HCT116 (cell line): Measurements from ENCODE around the gene ANKRD34C. TPM values are rescaled to one million over a fixed set of nuclear protein-coding genes. Genes with fewer than 3 reads are reported as not detected.
"Not testable (repeated sequence)": the region's sequence is repeated elsewhere in the genome, so short reads cannot be mapped to it uniquely, and the experiment has no call there.

Source experiments
- ATAC-seq: fragments of 200-7000 bp; cut with Tn5 transposase; 2 replicates; pipeline ENCODE4 v1.9.1; 2020; ENCODE audit warnings: mild to moderate bottlenecking, moderate library complexity
- BruUV-seq: library from RNA; stranded (reverse); fragments of 400-500 nt; replicated peaks from 2 replicates; lab custom pipeline; 2021; lab: Mats Ljungman, UMichigan
- CTCF ChIA-PET: fragments of 300-600 bp; sonication (Branson Sonifier 250); formaldehyde crosslinking; loops from one replicate; lab custom pipeline; 2021; ENCODE audit warnings: antibody characterized with exemption; lab: Charles Lee
- POLR2A ChIA-PET: fragments of 300-600, 350-600 bp; sonication (Branson Sonifier 250); formaldehyde crosslinking; loops from one replicate; lab custom pipeline; 2021; ENCODE audit warnings: antibody characterized with exemption; lab: Charles Lee
- RAD21 ChIA-PET, 2 experiments: fragments of 300-600 bp; sonication (Branson Sonifier 250); formaldehyde crosslinking; loops; one replicate each; lab custom pipeline; 2023; ENCODE audit warnings: low total read pairs in 2 of 2; ENCODE audit not compliant: uncharacterized antibody in 2 of 2, unreplicated experiment in 2 of 2, low non-redundant PET in 1 of 2; lab: Charles Lee
- DNase-seq: peaks from one replicate; pipeline ENCODE4 v3.0.0-alpha.2; 2010; ENCODE audit warnings: low read depth, low spot score
- H2AFZ ChIP-seq: fragments of 200-600 bp; shearing (Covaris generic), sonication (generic); 2 replicates; pipeline ENCODE4 v1.6.1; 2017; ENCODE audit warnings: low read depth, mixed run types, mixed read lengths, antibody characterized with exemption, low read length; ENCODE audit not compliant: poor library complexity, severe bottlenecking
- H3K27ac ChIP-seq: 2 replicates; pipeline ENCODE4 v1.5.1; 2012; ENCODE audit warnings: low read depth, low read length
- H3K27me3 ChIP-seq: fragments of 200-600 bp; sonication (generic); 2 replicates; pipeline ENCODE4 v1.6.1; 2016; ENCODE audit warnings: mixed run types, low read length, mixed read lengths; ENCODE audit not compliant: insufficient read depth
- H3K36me3 ChIP-seq, 2 experiments: fragments of 200-500 bp in 1 of 2; fragments of 200-600 bp in 1 of 2; sonication (Bioruptor generic) in 1 of 2; sonication (generic) in 1 of 2; 2 replicates each; pipeline versions ENCODE4 v1.5.1 to v1.6.1; 2014 to 2016; ENCODE audit warnings: low read length in 2 of 2, inconsistent platforms in 1 of 2, mixed read lengths in 1 of 2, mixed run types in 1 of 2; ENCODE audit not compliant: insufficient read depth in 2 of 2, control insufficient read depth in 1 of 2
- H3K4me1 ChIP-seq, 2 experiments: fragments of 200-600 bp in 1 of 2; sonication (generic) in 1 of 2; 2 replicates each; pipeline versions ENCODE4 v1.5.1 to v1.6.1; 2012 to 2017; ENCODE audit warnings: low read length in 2 of 2, inconsistent platforms in 1 of 2, mild to moderate bottlenecking in 1 of 2, mixed read lengths in 1 of 2, mixed run types in 1 of 2, moderate library complexity in 1 of 2; ENCODE audit not compliant: insufficient read depth in 2 of 2, control insufficient read depth in 1 of 2
- H3K4me2 ChIP-seq: fragments of 200-600 bp; sonication (generic); 2 replicates; pipeline ENCODE4 v1.6.1; 2017; ENCODE audit warnings: mixed run types, low read length, mixed read lengths
- H3K4me3 ChIP-seq, 2 experiments: fragments of 200-600 bp in 1 of 2; sonication (generic) in 1 of 2; replicated peaks in 1 of 2; 2 replicates each; pipeline ENCODE4 v1.5.1; 2011 to 2016; ENCODE audit warnings: low read length in 2 of 2, control low read depth in 1 of 2, low read depth in 1 of 2, mild to moderate bottlenecking in 1 of 2, mixed read lengths in 1 of 2, mixed run types in 1 of 2
- H3K79me2 ChIP-seq: fragments of 200-600 bp; sonication (generic); 2 replicates; pipeline ENCODE4 v1.6.1; 2017; ENCODE audit warnings: mild to moderate bottlenecking, mixed run types, low read length, moderate library complexity, mixed read lengths; ENCODE audit not compliant: insufficient read depth
- H3K9ac ChIP-seq: fragments of 200-600 bp; sonication (generic); 2 replicates; pipeline ENCODE4 v1.6.1; 2016; ENCODE audit warnings: low read length, mixed read lengths
- H3K9me2 ChIP-seq: fragments of 200-600 bp; sonication (generic), shearing (Covaris generic); 2 replicates; pipeline ENCODE4 v1.6.1; 2017; ENCODE audit warnings: mixed run types, mild to moderate bottlenecking, moderate library complexity; ENCODE audit not compliant: insufficient read depth
- H3K9me3 ChIP-seq, 2 experiments: fragments of 200-500 bp in 1 of 2; fragments of 200-600 bp in 1 of 2; sonication (Bioruptor generic) in 1 of 2; sonication (generic) in 1 of 2; 2 replicates each; pipeline ENCODE4 v1.6.1; 2014 to 2017; ENCODE audit warnings: low read length in 2 of 2, mixed read lengths in 2 of 2, inconsistent platforms in 1 of 2, low read depth in 1 of 2, mild to moderate bottlenecking in 1 of 2, mixed run types in 1 of 2, moderate library complexity in 1 of 2; ENCODE audit not compliant: control insufficient read depth in 1 of 2, insufficient read depth in 1 of 2
- H4K20me1 ChIP-seq: fragments of 200-600 bp; sonication (generic), shearing (Covaris generic); 2 replicates; pipeline ENCODE4 v1.6.1; 2017; ENCODE audit warnings: mixed run types, mild to moderate bottlenecking, moderate library complexity; ENCODE audit not compliant: insufficient read depth
- CEBPB ChIP-seq: IDR thresholded peaks from 2 replicates; pipeline ENCODE4 v1.6.1; 2012; ENCODE audit warnings: low read depth
- EGR1 ChIP-seq: IDR thresholded peaks from 2 replicates; pipeline ENCODE4 v1.6.1; 2012; ENCODE audit warnings: low read depth
- EZH2 ChIP-seq: fragments of 200-600 bp; sonication (generic); IDR thresholded peaks from 2 replicates; pipeline ENCODE4 v1.6.1; 2017; ENCODE audit warnings: antibody characterized with exemption, mixed run types
- EZH2phosphoT487 ChIP-seq: fragments of 200-600 bp; IDR thresholded peaks from 2 replicates; pipeline ENCODE4 v1.6.1; 2018; ENCODE audit warnings: antibody characterized with exemption, borderline replicate concordance
- FOSL1 ChIP-seq: IDR thresholded peaks from 2 replicates; pipeline ENCODE4 v1.6.1; 2012; ENCODE audit warnings: low read depth
- SP1 ChIP-seq: IDR thresholded peaks from 2 replicates; pipeline ENCODE4 v1.6.1; 2012; ENCODE audit warnings: low read depth
- TCF7L2 ChIP-seq: IDR thresholded peaks from 2 replicates; pipeline ENCODE4 v1.7.0; 2011; ENCODE audit warnings: borderline replicate concordance, inconsistent platforms; ENCODE audit not compliant: insufficient read depth, insufficient read length; ENCODE audit errors: extremely low read depth
- ZBTB33 ChIP-seq: IDR thresholded peaks from 2 replicates; pipeline ENCODE4 v1.6.1; 2011; ENCODE audit warnings: mild to moderate bottlenecking, low read length, moderate library complexity; ENCODE audit not compliant: insufficient replicate concordance; ENCODE audit errors: extremely low read depth
- ZNF274 ChIP-seq: fragments of 200-500 bp; sonication (Bioruptor generic); IDR thresholded peaks from 2 replicates; pipeline ENCODE4 v1.6.1; 2014; ENCODE audit warnings: mild to moderate bottlenecking, low read depth, low read length, inconsistent platforms
- intact Hi-C: fragments of 100-400 bp; cut with micrococcal nuclease; formaldehyde crosslinking; loops from 2 replicates; pipeline ENCODE4 v1.10.0; 2022
- total RNA-seq: library from RNA; stranded (reverse); gene quantifications from one replicate; pipeline ENCODE4 v1.2.1, GENCODE V29; 2021; ENCODE audit not compliant: unreplicated experiment
- TF ChIP-seq, protein P1 (sequence below): IDR thresholded peaks from 2 replicates; pipeline ENCODE4 v1.6.1; 2012
- TF ChIP-seq, protein P2 (sequence below), 3 experiments: fragments of 200-600 bp in 1 of 3; sonication (generic) in 1 of 3; IDR thresholded peaks in 2 of 3; conservative IDR thresholded peaks in 1 of 3; 2 replicates each; pipeline ENCODE4 v1.5.1; 2012 to 2017; ENCODE audit warnings: low read depth in 2 of 3, low read length in 2 of 3, antibody characterized with exemption in 1 of 3, borderline replicate concordance in 1 of 3, control low read depth in 1 of 3, mild to moderate bottlenecking in 1 of 3, mixed read lengths in 1 of 3, mixed run types in 1 of 3, moderate library complexity in 1 of 3; ENCODE audit not compliant: insufficient read depth in 1 of 3

The ANKRD34C gene
- total RNA-seq, 1 experiment from 2014 or later: not detected

DNA sequence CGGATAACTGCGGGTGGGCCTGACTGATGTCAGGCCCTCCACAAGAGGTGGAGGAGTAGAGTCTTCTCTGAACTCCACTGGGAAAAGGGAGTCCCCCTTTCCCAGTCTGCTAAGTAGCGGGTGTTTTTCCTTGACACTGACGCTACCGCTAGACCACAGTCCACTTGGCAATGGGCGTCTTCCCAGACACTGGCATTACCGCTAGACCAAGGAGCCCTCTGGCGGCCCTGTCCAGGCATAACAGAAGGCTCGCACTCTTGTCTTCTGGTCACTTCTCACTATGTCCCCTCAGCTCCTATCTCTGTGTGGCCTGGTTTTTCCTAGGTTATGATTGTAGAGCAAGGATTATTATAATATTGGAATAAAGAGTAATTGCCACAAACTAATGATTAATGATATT lies 37.5 kb downstream of the ANKRD34C start:
- CTCF ChIA-PET, BruUV-seq: not testable (repeated sequence)

DNA sequence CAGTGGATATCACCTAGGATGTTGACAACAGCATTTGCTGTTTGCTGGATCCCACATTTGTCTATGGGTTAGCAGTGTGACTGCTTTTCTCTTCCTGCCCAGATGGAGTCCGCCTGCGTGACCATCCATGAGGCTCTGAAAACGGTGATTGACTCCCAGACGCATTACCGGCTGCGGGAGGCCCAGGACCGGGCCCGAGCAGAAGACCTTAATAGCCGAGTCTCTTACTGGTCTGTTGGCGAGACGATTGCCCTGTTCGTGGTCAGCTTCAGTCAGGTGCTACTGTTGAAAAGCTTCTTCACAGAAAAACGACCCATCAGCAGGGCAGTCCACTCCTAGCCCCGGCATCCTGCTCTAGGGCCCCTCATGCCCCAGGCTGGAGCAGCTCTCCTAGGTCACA lies 39.4 kb downstream of the ANKRD34C start:
- H3K9me3 ChIP-seq: no peaks in the 10 kb centered on the region
- no peak overlapping the region for H3K9ac ChIP-seq
- no peak for TF ChIP-seq CEBPB
- TF ChIP-seq TCF7L2: no peak
- TF ChIP-seq FOSL1: no peak
- no peak for TF ChIP-seq EGR1
- TF ChIP-seq EZH2phosphoT487: no peak
- no peak for TF ChIP-seq EZH2
- TF ChIP-seq SP1: no peak
- TF ChIP-seq ZBTB33: no peak
- TF ChIP-seq, protein P1, sequence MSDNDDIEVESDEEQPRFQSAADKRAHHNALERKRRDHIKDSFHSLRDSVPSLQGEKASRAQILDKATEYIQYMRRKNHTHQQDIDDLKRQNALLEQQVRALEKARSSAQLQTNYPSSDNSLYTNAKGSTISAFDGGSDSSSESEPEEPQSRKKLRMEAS: no peak
- TF ChIP-seq ZNF274: no peak
- ChIA-PET POLR2A (no interaction called here), CTCF (no interaction called here), RAD21 (no interaction called here)
- peaks cover 65% of the 10 kb centered on the region for H3K79me2 ChIP-seq
- no peaks in the 10 kb centered on the region for H3K4me1 ChIP-seq
- no peak overlapping the region for H3K4me3 ChIP-seq
- ATAC-seq: no peak
- BruUV-seq: no TSS peak
- intact Hi-C loops: no loop called here
- no peaks in the 10 kb centered on the region for H3K27me3 ChIP-seq
- H3K9me2 ChIP-seq: no peaks in the 10 kb centered on the region
- H2AFZ ChIP-seq: no peak overlapping the region
- DNase-seq: no peak
- H4K20me1 ChIP-seq: no peaks in the 10 kb centered on the region
- H3K4me2 ChIP-seq: no peak overlapping the region
- no peak overlapping the region for H3K27ac ChIP-seq
- peaks cover 10 to 39% of the 10 kb centered on the region in 2 experiments for H3K36me3 ChIP-seq

More for the DNA sequence above, 37.5 kb downstream of the ANKRD34C start:
- H3K9me2 ChIP-seq, H3K4me2 ChIP-seq, H4K20me1 ChIP-seq, DNase-seq, H3K9me3 ChIP-seq, H3K27ac ChIP-seq, H2AFZ ChIP-seq, POLR2A ChIA-PET, intact Hi-C loops, H3K9ac ChIP-seq, H3K27me3 ChIP-seq, H3K4me3 ChIP-seq, H3K4me1 ChIP-seq, RAD21 ChIA-PET, ATAC-seq: not testable (repeated sequence)
- Histone ChIP-seq H3K79me2 (peaks cover 79% of the 10 kb centered on the region), H3K36me3 (peaks cover 11 to 51% of the 10 kb centered on the region in 2 experiments)
- TF ChIP-seq, protein P2, sequence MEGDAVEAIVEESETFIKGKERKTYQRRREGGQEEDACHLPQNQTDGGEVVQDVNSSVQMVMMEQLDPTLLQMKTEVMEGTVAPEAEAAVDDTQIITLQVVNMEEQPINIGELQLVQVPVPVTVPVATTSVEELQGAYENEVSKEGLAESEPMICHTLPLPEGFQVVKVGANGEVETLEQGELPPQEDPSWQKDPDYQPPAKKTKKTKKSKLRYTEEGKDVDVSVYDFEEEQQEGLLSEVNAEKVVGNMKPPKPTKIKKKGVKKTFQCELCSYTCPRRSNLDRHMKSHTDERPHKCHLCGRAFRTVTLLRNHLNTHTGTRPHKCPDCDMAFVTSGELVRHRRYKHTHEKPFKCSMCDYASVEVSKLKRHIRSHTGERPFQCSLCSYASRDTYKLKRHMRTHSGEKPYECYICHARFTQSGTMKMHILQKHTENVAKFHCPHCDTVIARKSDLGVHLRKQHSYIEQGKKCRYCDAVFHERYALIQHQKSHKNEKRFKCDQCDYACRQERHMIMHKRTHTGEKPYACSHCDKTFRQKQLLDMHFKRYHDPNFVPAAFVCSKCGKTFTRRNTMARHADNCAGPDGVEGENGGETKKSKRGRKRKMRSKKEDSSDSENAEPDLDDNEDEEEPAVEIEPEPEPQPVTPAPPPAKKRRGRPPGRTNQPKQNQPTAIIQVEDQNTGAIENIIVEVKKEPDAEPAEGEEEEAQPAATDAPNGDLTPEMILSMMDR (IDR thresholded peaks at IDR 0.05 in 2 of 3, conservative IDR thresholded peaks at IDR 0.05 in 1 of 3; ENCODE audit: borderline replicate concordance in 1 of 3, insufficient read depth in 1 of 3, low read depth in 2 of 3, low read length in 2 of 3): peak in 1 of 3 experiments; percentile 8; a peak in 1 of 6 replicates
